GM21447 (cell line): ENCODE data around the gene GABRG3.
"Not testable (repeated sequence)": the region's sequence is repeated elsewhere in the genome, so short reads cannot be mapped to it uniquely, and the experiment has no call there.

ENCODE experiments used
- ATAC-seq: cut with Tn5 transposase; IDR thresholded peaks from one replicate; pipeline ENCODE4 v1.9.1; 2021; ENCODE audit not compliant: unreplicated experiment

Gene GABRG3

DNA sequence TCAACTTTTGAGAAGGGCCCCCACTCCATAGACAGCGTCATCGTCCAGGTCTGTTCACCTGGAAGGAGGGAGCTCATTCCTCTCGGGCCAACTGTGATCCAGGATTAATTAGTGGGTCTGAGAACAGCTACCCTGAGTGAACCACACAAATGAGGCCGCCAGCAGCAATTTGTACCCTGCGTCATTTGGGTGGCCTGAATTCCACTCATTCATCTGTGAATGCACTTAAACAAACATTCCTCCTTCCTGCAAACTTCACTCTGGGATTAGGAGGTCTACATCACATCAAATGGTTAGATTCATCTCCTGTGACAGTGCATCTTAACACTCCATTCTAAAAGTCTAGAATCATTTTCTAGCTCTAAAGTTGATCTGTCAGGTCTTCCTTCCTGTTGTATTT lies 201.8 kb downstream of the GABRG3 start:
- no peak for ATAC-seq

DNA sequence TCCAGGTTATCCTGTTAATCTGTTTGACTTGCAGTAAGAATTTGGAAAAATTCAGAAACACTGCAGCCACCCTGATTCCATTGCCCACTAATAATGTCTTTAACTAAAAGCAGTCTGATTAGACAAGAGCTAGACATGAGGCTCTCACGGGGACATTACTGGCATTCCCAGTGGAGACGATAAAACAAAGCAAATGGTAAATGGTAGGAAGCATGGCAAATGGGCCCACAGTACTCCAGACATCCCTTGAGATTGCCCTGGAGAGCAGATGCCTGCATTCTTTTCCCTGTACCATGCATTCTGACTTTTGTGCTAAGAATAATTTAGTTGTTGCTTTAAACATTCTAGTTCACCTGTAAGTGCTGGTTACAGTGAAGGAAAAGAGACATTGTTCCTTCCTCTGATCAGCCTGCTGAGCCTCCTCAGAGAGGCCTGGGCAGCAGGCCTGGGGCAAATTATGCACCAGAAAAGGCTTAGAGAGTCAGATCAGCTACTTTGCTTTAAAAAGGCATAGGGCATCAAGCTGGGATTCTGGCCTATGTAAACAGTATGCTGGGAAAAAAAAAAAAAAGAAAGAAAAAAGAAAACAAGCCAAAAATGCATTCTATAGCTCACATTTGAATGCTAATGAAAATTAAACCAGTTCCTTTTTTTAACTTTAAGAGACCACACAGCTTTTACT lies 204.6 kb downstream of the GABRG3 start:
- ATAC-seq, result no peak

DNA sequence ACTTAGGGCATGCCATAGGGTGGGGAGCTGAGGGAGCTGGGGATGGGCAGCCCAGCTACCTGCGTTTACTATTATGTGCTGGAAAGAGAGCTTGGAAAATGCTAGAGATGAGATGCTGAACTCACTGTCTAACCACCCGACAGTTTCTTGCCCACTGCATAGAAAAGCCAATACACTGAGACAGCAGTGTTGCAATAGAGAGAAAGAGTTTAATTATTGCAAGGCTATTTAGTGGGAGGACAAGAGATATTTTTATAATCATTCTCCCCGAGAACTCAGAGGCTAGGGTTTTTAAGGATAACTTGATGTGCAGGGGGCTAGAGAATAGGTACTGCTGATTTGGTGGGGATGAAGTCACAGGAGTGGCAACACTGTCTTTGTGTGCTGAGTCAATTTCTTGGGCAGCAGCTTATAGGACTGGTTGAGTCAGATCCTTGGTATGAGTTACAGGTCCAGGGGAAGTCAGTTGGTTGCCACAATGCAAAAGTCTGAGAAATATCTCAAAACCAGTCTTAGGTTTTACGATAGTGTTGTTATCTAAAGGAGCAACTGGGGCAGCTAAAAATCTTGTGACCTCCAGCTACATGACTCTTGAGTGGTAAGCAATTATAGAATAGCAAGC lies 205.9 kb downstream of the GABRG3 start:
- no peak for ATAC-seq

DNA sequence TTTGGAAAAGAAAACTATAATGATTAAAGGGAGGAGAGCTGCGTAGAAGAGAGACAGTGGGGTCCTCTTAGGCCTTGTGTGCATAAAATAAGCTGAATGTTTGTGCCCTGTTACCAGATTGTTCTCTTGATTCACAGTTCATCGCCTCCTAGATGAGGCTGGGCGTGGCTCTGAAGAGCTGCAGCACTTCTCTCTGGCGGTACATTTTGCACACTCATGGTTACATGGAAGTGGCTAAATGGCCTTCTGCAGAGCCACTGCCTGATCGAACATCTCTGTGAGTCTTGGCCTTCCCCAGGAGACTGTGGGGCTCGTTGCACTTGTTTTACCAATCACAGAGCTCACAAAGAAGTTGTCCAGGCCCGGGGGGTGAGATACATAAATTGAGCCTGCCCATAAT lies 208.8 kb downstream of the GABRG3 start:
- ATAC-seq, result no peak

DNA sequence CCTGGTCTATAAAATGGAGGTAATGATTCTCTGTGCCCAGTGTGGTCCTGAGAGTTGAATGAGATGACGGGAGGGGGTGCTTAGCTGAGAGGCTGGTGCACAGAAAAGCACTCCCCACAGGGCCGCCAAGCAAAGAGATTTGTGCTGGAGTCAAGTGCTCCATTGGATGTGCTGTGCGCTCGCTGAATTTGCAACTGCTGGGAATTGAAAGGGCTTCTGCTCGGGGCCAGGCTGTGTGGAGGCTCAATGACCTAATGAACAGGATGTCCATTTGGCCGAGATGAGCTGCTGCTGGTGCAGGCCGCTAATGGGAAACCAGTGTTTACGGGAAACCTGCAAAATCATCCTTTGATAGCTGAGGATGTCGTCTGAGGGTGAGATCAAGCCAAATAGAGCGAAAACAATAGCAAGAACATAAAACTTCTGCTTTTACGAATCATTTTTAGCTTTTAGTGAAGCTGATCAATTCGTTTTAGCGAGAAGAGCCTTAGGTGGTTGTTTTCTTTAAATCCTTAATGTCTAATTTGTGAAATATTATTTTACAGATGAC lies 211.7 kb downstream of the GABRG3 start:
- ATAC-seq, result no peak

DNA sequence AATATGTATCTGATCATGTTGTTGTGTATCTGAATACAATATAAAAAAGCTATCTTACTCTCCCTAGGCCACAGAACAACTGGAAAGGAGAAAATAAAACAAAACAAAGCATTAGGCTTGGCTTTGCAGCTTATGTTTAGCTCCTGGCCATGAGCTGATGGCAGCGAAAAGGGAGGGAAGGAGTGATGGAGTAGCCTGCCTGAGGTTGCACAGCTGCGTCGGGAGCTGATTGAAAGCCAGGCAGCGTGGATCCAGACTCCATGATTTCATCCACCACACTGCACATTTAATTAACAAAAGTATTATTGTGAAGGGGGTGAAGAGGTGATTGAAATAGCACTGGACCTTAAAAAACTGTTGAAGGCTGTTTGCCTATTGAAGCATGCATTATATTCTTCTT lies 212.2 kb downstream of the GABRG3 start:
- no peak for ATAC-seq

DNA sequence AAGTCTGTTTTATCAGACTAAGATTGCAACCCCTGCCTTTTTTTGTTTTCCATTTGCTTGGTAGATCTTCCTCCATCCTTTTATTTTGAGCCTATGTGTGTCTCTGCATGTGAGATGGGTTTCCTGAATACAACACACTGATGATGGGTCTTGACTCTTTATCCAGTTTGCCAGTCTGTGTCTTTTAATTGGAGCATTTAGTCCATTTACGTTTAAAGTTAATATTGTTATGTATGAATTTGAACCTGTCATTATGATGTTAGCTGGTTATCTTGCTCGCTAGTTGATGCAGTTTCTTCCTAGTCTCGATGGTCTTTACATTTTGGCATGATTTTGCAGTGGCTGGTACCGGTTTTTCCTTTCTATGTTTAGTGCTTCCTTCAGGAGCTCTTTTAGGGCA lies 220.5 kb downstream of the GABRG3 start:
- not testable (repeated sequence) for ATAC-seq

DNA sequence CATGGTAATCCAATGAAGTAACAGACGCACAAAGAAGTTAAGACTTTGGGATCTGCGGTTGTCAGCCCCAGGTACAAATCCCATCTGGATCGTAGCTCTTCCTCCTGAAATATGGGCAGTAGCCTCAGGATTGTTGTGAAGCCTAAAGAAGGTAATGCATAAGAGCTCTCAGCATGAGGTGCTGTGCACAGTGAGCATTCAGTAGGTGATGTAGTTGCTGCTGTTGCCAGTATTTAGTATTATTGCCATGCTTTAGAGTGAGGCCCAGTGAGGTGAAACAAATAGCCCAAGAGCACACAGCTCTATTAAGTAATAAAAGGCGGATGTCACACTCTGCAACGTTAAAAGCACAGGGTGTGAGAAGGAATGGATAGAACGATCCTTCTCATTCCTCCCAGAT lies 225.7 kb downstream of the GABRG3 start:
- no peak for ATAC-seq

DNA sequence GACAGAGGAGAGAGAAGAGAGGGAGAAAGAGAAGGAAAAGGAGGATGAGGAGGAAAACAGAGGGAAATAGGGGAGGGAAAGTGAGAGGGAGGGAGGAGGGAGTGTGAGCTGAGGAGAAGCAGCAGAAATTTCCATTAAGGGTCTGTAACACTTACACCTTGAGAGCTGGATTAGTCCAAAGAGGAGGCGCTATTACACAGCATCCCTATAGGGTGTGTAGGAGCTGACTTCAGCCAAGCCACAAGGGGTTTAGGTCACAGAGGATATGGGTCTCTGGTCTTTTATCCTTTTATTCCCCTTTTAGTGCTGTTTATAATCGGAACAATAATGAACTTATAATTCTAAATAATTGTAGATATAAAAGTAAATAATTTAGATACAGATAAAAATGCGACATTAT lies 230.4 kb downstream of the GABRG3 start:
- ATAC-seq, result no peak

DNA sequence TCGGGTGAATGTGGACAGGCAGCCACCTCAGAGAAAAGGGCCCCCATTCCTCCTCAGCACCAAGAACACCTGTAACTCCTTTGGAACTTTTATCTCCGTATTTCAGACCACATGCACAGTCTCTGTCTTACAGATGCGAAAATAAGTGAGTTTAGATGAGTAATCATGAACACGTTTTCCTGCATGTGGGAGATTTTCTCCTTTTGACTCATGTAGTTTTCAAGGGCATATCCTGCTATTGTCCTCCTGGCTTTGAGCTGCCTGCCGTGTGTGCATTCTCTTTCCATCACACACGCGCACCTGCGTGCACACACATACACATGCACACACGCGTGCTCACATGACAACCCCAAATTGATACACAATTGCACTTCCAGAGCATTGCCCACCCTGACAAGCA lies 239.2 kb downstream of the GABRG3 start:
- no peak for ATAC-seq

DNA sequence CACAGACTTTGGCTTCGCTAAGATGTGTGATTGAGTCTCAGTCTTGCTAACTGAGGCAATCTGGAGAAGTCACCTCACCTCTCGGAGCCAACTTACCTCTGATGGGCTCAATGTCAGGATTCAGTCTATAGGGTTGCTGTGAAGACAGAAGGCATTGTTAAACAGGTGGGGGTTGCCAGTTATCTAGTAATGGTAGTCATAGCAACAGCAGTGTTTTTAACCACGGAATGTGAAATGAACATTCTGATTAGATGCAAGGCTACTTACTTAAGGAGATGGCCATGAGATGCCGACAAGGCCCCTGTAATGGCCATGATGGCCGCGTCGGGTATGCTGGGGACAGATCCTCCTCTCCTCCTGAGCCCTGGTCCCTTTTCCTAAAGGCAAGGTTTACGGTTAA lies 243.1 kb downstream of the GABRG3 start:
- no peak for ATAC-seq

DNA sequence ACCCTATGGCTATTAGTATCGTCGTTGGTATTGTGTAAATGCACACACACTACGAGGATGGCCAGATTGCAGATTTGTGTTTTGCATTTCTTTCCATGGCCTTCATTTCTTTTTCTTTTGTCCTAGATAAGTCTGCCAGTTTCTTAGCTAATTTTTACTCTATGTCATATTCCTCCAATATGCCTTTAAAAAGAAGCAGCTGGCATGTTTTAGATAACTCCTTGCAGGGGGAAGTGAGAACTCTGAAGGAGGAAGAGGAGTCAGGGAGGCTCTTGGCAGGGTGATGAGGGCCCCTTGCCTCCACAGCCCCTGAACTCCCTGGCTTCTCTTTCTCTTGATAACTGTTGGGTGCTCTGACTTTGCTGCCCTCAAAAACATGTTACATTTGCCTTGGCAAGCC lies 244.0 kb downstream of the GABRG3 start:
- no peak for ATAC-seq

DNA sequence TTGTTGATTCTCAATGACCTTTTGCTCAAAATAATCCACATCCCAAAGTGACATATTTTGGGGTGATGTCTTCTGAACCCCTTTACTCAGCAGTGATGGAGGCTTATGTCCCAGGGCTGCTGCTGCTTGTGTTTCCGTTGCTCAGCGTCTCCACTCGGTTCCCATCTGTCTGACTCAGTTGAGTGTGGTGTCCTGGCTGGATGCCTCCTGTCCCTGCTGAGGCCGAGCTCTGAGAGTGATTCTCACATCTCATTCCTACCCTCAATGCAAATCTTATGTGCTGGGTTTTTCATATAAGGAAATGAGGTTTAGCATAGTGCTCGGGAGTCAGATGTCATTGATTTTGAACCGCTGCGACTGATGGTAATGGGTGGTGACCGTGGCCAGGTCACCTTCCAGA lies 247.4 kb downstream of the GABRG3 start:
- ATAC-seq, result no peak

DNA sequence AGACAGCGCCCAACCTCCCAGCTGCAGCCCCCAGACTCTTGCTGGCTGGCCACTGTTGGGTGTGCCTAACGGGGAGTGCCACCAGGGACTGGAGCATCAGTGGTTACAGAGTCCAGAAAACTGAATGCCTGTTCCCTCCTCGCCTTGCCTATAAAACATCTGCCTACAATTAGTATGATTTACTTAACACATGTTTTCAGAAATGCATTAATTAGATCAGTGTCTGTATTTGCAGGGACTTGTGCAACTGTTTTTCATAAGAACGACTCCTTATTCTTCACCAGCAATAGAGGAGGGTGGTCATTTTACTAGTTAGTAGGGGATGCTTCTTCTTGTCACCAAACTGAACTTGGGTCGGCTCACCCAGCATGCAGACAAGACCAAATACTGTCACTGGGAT lies 248.7 kb downstream of the GABRG3 start:
- no peak for ATAC-seq

DNA sequence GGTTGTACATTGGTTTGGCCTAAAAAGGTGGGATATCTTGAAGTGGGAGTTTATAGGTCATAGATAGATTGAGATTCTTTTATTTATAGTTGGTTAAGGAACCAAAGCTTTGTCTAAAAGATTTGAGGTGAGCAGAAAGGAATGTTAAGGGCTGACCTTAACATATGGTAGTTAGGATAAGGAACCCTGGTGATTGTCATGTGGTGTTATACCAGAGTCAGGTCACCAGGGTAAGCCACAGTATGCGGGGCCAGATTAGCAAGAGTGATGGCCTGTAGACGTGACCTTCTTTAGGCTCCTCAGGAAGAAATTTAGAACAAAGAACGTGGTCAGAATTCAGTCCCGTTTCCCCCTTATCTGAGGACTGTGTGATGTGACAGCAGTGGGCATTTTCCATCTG lies 249.2 kb downstream of the GABRG3 start:
- ATAC-seq, result no peak

DNA sequence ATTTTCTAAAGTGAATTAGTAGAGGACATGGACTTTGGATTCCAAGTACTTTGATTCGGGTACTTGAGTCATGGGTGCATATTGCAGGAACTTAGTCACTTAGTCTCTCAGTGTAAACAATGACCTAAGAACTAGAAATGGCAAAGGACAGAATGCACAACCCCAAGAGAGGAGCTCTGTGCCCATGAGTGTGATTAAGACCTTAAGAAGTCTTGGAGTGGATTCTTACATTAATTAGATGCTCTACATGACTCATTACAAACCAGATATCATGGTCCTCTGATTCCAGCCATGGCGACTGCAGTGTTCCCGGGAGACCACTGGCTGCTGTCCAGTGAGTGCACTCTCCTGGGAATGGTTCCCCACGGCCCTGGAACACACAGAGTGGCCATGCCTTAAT lies 251.5 kb downstream of the GABRG3 start:
- ATAC-seq, result no peak

DNA sequence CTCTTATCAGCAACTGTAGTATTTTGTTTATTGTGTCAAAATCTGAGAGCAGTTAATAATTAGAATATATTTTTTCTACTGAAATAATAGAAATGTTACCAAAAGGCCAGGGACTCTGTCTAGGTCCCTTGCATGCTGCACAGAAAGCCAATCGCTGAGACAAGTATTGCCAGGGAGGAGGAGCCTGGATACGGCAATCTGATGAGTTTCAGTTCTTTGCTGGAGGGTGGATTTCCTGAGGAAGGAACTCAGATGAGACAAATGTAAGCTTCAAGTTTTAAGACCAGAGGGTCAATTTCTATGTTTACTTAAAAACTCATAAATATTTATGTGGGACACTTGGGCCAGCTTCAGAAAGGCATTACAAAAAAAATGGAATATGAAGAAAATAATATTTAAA lies 252.2 kb downstream of the GABRG3 start:
- ATAC-seq, result no peak

DNA sequence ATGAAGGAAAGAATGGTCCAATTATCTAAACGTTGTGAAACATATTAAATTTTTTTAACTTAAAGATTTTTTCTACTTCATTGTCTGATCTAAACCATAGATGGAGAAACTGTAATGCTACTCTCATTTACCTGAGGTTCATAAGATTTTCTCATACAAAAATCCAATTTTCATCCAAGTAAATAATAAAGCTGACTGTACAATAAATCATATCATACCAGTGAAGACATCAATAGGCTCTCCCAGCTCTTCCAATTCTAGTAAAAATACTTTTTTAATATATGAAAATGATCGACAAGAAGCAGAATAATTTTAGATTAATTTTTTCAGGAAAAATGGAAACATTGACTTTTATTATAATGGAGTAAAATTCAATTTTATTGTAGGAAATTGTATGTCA lies 260.8 kb downstream of the GABRG3 start:
- no peak for ATAC-seq

DNA sequence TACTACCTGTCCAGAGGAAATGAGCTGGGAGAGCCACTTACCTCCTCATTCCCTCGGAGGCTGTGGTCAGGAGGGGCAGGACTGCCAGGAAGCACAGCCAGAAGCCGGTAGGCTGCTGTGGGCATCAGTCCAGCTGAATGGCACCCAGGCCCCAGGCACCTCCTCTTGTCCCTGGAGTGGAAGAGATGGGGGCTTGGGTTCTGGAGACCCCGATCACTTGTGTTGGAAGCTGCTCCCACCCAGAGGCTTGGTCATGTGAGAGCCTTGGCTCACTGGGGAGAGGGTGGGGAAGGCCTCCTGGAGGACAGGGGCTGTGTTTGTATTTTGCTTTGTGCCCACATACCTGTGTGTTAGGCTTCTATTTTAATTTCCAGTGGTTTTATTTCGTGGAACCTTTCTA lies 261.9 kb downstream of the GABRG3 start:
- no peak for ATAC-seq

DNA sequence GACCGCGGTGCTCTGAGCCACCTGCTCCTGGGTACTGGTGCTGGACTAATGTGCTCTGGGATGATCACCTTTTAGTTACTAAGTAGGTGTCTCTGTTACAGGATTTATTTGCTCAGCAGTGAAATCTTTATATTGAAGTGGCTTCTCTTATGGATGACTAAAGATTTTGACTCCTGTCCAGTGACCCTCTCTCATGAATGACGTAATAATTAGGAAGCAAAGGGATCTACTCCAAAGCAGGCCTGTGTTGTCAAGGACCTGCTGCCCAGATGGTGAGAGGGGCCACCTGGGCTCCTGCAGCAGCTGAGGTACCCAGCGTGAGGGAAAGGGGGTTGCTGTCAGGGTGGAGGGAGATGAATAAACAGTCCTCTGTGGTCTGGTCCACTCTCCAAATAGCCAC lies 263.6 kb downstream of the GABRG3 start:
- no peak for ATAC-seq

DNA sequence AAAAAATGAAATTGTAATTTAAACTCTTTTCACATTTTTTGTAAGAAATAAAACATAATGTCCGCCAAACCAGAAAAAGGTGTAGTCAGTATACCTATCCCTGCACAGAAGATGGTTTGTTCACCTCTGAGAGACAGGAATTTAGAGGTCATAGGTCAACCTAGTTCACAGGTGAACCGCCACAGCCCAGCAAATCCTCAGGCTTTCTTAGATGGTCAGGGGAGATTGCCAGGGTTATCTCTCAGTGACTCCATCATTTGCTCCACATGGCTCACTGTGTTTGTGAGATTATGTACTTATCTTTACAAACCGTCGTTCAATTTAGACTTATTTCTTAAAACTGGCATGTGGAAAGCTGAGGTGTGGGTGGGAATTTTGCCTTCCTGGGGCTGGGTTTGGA lies 264.2 kb downstream of the GABRG3 start:
- no peak for ATAC-seq

DNA sequence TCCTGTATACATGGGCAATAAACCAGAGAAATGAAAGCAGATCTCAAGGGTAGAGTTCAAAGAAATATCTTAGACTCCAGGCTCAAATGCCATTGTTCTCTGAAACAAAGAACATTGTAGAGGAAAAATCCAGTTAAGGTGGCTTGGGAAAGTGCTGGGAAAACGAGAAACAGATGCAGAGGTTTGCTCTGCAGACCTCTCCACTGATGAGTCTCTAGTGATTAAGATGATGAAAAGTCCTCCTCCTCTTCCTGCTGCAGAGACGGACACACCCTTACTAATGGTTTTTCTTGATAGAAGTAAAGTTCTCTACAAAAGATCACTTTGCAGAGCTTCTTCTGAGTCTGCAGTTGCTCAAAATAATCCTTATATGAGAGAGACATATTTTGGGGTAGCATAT lies 264.7 kb downstream of the GABRG3 start:
- no peak for ATAC-seq
